Esophagus squamous epithelium (tissue), 4 donors: Measurements from ENCODE around the gene RIMBP2.

Experiments used
- POLR2A ChIP-seq, 4 donors: fragments of 450-650 bp; IDR thresholded peaks; one replicate each; pipeline ENCODE4 v1.6.1; 2017; ENCODE audit warnings: antibody characterized with exemption in 4 of 4, mild to moderate bottlenecking in 4 of 4, moderate library complexity in 3 of 4
- TF ChIP-seq, protein P1 (sequence below), 6 experiments: fragments of 450-650 bp in 4 of 6; fragments of 200-600 bp in 2 of 6; sonication (generic) in 2 of 6; IDR thresholded peaks; one replicate each; pipeline ENCODE4 v1.5.1; 2016 to 2019; ENCODE audit warnings: antibody characterized with exemption in 6 of 6, mild to moderate bottlenecking in 4 of 6, moderate library complexity in 4 of 6

DNA sequence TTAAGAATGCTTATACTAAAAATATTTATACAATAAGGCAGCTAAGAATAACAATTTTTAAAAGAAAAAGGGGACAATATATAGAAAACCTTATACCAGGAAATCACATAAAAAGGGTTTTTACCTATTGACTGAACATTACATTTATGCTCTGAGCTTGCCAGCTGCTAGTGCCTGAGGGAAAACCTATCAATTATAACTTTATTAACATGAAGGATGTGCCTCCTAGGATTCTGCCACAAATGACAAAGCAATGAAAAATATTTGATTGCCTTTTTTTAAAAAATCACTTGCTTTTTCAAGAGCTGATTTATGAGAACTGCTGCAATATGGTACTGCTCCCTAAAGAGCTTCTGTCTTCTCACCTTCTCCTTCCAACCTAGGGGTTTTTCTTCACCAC, 185.7 kb downstream of the RIMBP2 start:
- TF ChIP-seq, protein P1, sequence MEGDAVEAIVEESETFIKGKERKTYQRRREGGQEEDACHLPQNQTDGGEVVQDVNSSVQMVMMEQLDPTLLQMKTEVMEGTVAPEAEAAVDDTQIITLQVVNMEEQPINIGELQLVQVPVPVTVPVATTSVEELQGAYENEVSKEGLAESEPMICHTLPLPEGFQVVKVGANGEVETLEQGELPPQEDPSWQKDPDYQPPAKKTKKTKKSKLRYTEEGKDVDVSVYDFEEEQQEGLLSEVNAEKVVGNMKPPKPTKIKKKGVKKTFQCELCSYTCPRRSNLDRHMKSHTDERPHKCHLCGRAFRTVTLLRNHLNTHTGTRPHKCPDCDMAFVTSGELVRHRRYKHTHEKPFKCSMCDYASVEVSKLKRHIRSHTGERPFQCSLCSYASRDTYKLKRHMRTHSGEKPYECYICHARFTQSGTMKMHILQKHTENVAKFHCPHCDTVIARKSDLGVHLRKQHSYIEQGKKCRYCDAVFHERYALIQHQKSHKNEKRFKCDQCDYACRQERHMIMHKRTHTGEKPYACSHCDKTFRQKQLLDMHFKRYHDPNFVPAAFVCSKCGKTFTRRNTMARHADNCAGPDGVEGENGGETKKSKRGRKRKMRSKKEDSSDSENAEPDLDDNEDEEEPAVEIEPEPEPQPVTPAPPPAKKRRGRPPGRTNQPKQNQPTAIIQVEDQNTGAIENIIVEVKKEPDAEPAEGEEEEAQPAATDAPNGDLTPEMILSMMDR (IDR thresholded peaks at IDR 0.05) = no peak
- no peak for TF ChIP-seq POLR2A (IDR thresholded peaks at IDR 0.05)
